Spinal cord (tissue), 10 donors: ENCODE results near the gene STK33. TPM values are rescaled to one million over a fixed set of nuclear protein-coding genes. Genes with fewer than 3 reads are reported as not detected.

Source experiments
- DNase-seq, 6 donors: peaks; one replicate each; pipeline versions ENCODE4 v3.0.0 to v3.0.0-alpha.2; 2013 to 2015; ENCODE audit warnings: low spot score in 6 of 6, low read depth in 4 of 6
- H3K27ac ChIP-seq: one replicate; pipeline ENCODE4 v1.5.1; 2013; ENCODE audit warnings: low read depth, low read length, control low read depth
- H3K27me3 ChIP-seq: one replicate; pipeline ENCODE4 v1.6.1; 2013; ENCODE audit warnings: low read length; ENCODE audit not compliant: control insufficient read depth, insufficient read depth
- H3K36me3 ChIP-seq: one replicate; pipeline ENCODE4 v1.6.1; 2013; ENCODE audit warnings: low read length; ENCODE audit not compliant: control insufficient read depth, insufficient read depth
- H3K4me1 ChIP-seq: one replicate; pipeline ENCODE4 v1.6.1; 2013; ENCODE audit warnings: low read length; ENCODE audit not compliant: control insufficient read depth, insufficient read depth
- H3K4me3 ChIP-seq: one replicate; pipeline ENCODE4 v1.5.1; 2013; ENCODE audit warnings: low read depth, low read length, control low read depth
- H3K9me3 ChIP-seq: one replicate; pipeline ENCODE4 v1.6.1; 2013; ENCODE audit warnings: low read length; ENCODE audit not compliant: control insufficient read depth, insufficient read depth
- WGBS: methylation state at CpG from one replicate; pipeline ENCODE4 v1.1.5; 2013; ENCODE audit warnings: missing lambda C conversion rate; ENCODE audit not compliant: insufficient coverage; 5-methylcytosine and 5-hydroxymethylcytosine counted together
- long read RNA-seq, 4 donors: transcript quantifications; one replicate each; lab custom pipeline, GENCODE V29; 2026
- polyA plus RNA-seq, 2 donors: library from polyadenylated mRNA; unstranded; fragments of 120-200 nt; gene quantifications; one replicate each; pipeline ENCODE4 v1.2.1, GENCODE V29; 2013; ENCODE audit not compliant: insufficient read length in 2 of 2
- total RNA-seq, 2 donors: library from RNA; depleted of rRNA in 1 of 2; stranded (reverse); fragments of 120-200 nt in 1 of 2; fragments of >200 nt in 1 of 2; gene quantifications; one replicate each; pipeline versions ENCODE4 v1.2.3 to v1.2.4, GENCODE V29; 2013 to 2014
- donor health status: healthy.

STK33 gene
- total RNA-seq: 10 to 100 TPM; 23.2 to 31.1 TPM
- polyA plus RNA-seq: 10 to 100 TPM; 23.0 to 40.6 TPM
- long read RNA-seq, donor 1, partial matches to known transcripts: 793 of 1,448 reads
- long read RNA-seq, donor 1, other reads (novel, unspliced or antisense): 655 of 1,448 reads
- long read RNA-seq, donor 2: 0 reads
- long read RNA-seq, donor 3, full-length matches to known transcripts: 1 of 1 reads
- long read RNA-seq, donor 3, partial matches to known transcripts: 0 of 1 reads
- long read RNA-seq, donor 3, other reads (novel, unspliced or antisense): 0 of 1 reads
- long read RNA-seq, donor 4: 0 reads

GRCh38 chr11:8593935-8594909 is at the start of gene STK33:
Gene STK33, minus strand, starts transcription at chr11:8594228. Its CDS starts 119,323 bp downstream, at chr11:8474905.
- peaks cover 13% of the 10 kb centered on the region for H3K4me1 ChIP-seq
- DNase-seq: peak; percentile 26 to 86 (median 50)
- WGBS: under 1% methylated on average over 53 of the region's 55 CpGs
- H3K27me3 ChIP-seq: no peaks in the 10 kb centered on the region
- no peak within 1 kb of the TSS for H3K27ac ChIP-seq
- no peaks in the 10 kb centered on the region for H3K36me3 ChIP-seq
- H3K4me3 ChIP-seq: peak within 1 kb of the TSS; percentile 63
- H3K9me3 ChIP-seq: no peaks in the 10 kb centered on the region

GRCh38 chr11:8642196-8642841 is 48.3 kb upstream of the STK33 start:
- H3K27ac ChIP-seq: no peak overlapping the region
- no peaks in the 10 kb centered on the region for H3K9me3 ChIP-seq
- H3K4me1 ChIP-seq: no peaks in the 10 kb centered on the region
- 42% methylated on average over 5 of the region's 5 CpGs for WGBS
- H3K27me3 ChIP-seq: no peaks in the 10 kb centered on the region
- H3K4me3 ChIP-seq: no peak overlapping the region
- H3K36me3 ChIP-seq: peaks cover 32% of the 10 kb centered on the region
- peak in 2 of 6 donors; percentile 33 to 86 for DNase-seq

GRCh38 chr11:8641332-8641731 is 47.3 kb upstream of the STK33 start:
- Histone ChIP-seq H3K4me3 (no peak overlapping the region), H3K36me3 (peaks cover 34% of the 10 kb centered on the region), H3K9me3 (no peaks in the 10 kb centered on the region), H3K27me3 (no peaks in the 10 kb centered on the region), H3K4me1 (no peaks in the 10 kb centered on the region), H3K27ac (no peak overlapping the region)
- WGBS: 100% methylated on average over 2 of the region's 2 CpGs
- DNase-seq: no peak

GRCh38 chr11:8640267-8640906 is 46.4 kb upstream of the STK33 start:
- no peaks in the 10 kb centered on the region for H3K27me3 ChIP-seq
- 31% methylated on average over 4 of the region's 5 CpGs for WGBS
- no peaks in the 10 kb centered on the region for H3K4me1 ChIP-seq
- peaks cover 30% of the 10 kb centered on the region for H3K36me3 ChIP-seq
- H3K27ac ChIP-seq: no peak overlapping the region
- no peak overlapping the region for H3K4me3 ChIP-seq
- no peaks in the 10 kb centered on the region for H3K9me3 ChIP-seq
- no peak for DNase-seq

GRCh38 chr11:8639655-8640054 is 45.6 kb upstream of the STK33 start:
- H3K9me3 ChIP-seq: no peaks in the 10 kb centered on the region
- H3K27me3 ChIP-seq: no peaks in the 10 kb centered on the region
- no peaks in the 10 kb centered on the region for H3K4me1 ChIP-seq
- H3K36me3 ChIP-seq: peaks cover 30% of the 10 kb centered on the region
- DNase-seq: no peak
- WGBS: 96% methylated on average over 3 of the region's 3 CpGs
- no peak overlapping the region for H3K4me3 ChIP-seq
- no peak overlapping the region for H3K27ac ChIP-seq

GRCh38 chr11:8638300-8638699 is 44.3 kb upstream of the STK33 start:
- no CpG with 5 or more reads among the region's 5 CpGs for WGBS
- Histone ChIP-seq H3K36me3 (peaks cover 30% of the 10 kb centered on the region), H3K4me1 (no peaks in the 10 kb centered on the region)

GRCh38 chr11:8636127-8636526 is 42.1 kb upstream of the STK33 start:
- Histone ChIP-seq H3K4me3 (no peak overlapping the region), H3K4me1 (no peaks in the 10 kb centered on the region), H3K36me3 (peaks cover 23% of the 10 kb centered on the region), H3K27me3 (no peaks in the 10 kb centered on the region), H3K27ac (no peak overlapping the region), H3K9me3 (no peaks in the 10 kb centered on the region)
- WGBS: 93% methylated on average over 2 of the region's 2 CpGs
- DNase-seq: no peak

More at GRCh38 chr11:8638300-8638699, 44.3 kb upstream of the STK33 start:
- H3K27ac ChIP-seq: no peak overlapping the region
- DNase-seq: no peak
- H3K4me3 ChIP-seq: no peak overlapping the region
- H3K27me3 ChIP-seq: no peaks in the 10 kb centered on the region
- no peaks in the 10 kb centered on the region for H3K9me3 ChIP-seq

GRCh38 chr11:8634498-8634897 is 40.5 kb upstream of the STK33 start:
- H3K36me3 ChIP-seq: peaks cover 18% of the 10 kb centered on the region
- H3K27ac ChIP-seq: no peak overlapping the region
- H3K4me1 ChIP-seq: no peaks in the 10 kb centered on the region
- H3K4me3 ChIP-seq: no peak overlapping the region
- 93% methylated on average over 4 of the region's 6 CpGs for WGBS
- no peaks in the 10 kb centered on the region for H3K27me3 ChIP-seq
- DNase-seq: no peak
- no peaks in the 10 kb centered on the region for H3K9me3 ChIP-seq
